CD4-positive, alpha-beta T cell treated with Interferon alpha-2 for 1 hour (primary cell): Measurements from ENCODE around the gene ARHGAP24.
A peak's percentile ranks its signal among the peaks of the same experiment; 100 is the strongest.
"Not testable (repeated sequence)": the region's sequence is repeated elsewhere in the genome, so short reads cannot be mapped to it uniquely, and the experiment has no call there.

Experiments used
- DNase-seq, 2 donors: peaks; one replicate each; pipeline ENCODE4 v3.0.0-alpha.2; 2020 to 2022

The ARHGAP24 gene

DNA sequence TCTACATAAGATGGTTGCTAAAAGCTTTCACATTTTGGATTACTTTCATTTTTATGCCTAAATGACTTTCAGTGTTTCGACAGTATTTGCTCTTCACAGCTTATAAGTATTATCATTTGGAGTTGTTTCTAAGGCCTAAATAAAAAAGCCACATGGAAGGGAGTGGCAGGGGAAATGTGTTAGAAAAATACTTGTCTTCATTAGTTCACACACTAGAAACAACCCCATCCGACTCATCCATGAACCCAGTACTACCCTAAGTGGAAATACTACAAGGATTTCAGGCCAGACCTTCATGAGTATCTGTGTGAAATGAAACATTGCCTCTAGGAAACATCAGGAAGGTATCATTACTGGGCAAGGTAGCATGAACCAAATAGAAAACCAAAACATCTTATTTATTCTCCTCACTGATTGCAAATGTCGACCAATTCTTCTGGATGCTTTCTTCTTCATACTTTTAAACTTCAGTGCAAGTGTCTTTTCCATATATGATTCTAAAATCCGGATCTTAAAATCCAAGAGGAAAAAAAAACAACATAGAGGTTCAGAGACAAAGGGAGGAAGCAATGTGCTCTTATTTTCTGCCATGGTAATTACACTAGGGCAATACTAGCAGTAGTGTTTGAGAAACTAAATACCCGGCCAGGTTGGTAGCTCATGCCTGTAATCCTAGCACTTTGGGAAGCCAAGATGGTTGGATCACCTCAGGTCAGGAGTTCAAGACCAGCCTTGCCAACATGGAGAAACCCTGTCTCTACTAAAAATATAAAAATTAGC is 349.4 kb downstream of the ARHGAP24 start:
- DNase-seq = no peak

GRCh38 chr4:85826060-85826678 is 351.2 kb downstream of the ARHGAP24 start:
- DNase-seq = no peak

DNA sequence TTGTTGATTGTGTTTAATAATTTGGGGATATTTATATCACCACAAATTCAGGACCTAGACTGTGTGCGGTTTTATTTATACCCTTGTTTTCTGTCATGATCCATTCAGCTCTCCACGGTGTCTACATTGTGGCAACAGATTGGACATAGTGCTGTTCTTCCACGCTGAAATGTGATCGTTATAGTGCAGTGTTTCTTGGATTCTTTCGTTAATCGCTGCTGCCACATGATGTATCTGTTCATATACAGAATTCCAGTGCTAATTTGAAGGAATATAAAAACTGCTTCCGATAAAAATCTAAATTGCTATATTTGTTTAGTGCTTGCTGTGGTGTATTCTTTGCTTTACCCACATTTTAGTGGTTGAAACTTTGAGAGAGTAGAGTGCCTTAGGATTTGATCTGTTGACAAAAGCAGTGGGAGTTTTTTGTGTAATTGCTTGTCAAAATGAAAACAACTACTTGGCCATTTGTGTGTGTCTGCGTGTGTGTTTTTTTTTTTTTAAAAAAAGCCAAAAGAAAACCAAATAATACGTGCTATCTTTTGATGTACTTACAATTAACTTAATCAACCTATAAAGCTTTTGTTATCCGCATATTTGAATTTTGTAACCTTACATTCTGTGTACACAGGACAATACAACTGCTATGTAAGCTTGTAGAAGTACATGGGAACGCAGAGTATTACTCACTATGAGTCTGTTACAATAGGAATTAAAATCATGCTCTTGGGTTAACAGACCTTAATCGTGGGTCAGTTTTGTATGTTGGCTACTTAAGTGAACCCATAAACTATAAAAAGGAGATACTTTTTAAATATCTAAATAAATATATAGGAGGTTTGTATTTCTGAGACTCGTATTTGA is 353.3 kb downstream of the ARHGAP24 start:
- DNase-seq = no peak

- no peak for DNase-seq
Observed at GRCh38 chr4:85829276-85830051, 354.5 kb downstream of the ARHGAP24 start.

DNA sequence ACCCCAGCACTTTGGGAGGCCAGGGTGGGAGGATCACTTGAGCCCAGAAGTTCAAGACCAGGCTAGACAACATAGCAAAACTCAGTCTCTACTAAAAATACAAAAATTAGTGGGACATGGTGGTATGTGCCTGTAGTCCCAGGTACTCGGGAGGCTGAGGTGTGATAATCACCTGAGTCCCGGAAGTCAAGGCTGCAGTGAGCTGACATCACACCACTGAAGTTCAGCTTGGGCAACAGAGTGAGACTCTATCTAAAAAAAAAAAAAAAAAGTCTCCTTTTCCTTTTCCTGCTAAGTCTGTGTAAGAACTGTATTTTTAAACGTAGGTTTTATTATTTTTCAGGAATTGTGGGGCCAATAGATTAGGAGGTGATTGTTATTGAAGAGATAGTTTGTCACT is 356.7 kb downstream of the ARHGAP24 start:
- no peak for DNase-seq

DNA sequence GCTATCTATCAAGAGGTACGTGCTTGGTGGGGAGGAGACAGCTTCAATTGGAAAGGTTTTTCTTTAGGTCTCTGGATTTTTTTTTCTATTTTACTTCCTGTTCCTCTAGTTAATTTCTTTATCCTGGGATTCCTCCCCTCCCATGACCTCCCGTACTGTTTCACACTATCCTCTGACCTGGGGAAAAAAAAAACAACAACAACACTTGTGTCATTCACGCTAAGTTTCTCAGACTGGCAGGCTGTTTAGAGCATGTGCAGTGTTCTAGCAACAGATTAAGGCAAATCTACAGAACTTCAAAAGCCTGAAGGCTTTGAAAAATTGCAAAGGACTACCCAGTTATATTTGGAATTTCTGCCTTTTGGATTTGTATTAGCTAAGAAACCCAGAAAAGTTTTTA is 358.4 kb downstream of the ARHGAP24 start:
- no peak for DNase-seq

GRCh38 chr4:85834934-85835333 is 360.0 kb downstream of the ARHGAP24 start:
- DNase-seq = no peak

GRCh38 chr4:85836588-85837438 is 361.9 kb downstream of the ARHGAP24 start:
- DNase-seq = no peak

GRCh38 chr4:85837439-85837733 is 362.4 kb downstream of the ARHGAP24 start:
- no peak for DNase-seq

- not testable (repeated sequence) for DNase-seq
Observed at GRCh38 chr4:85839981-85840451, 365.1 kb downstream of the ARHGAP24 start.

DNA sequence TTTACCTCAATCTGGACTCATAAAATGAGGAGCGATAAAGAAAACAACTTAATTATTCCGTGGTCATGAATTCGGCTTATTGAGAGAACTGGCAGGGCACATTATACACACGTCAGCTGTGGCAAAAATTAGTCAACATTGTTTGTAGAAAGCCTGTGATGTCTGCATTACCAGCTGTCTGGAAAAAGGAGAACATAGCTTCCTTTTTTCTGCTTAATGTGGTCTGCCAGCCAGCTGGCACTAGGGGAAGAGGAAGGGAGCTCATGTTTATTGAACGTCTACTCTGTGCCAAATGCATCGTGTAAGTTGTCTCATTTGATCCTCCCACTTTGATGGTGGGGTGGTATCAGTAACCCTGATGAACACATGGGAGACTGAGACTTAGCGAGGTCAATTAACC is 367.6 kb downstream of the ARHGAP24 start:
- DNase-seq = peak in 1 of 2 donors; percentile 31

DNA sequence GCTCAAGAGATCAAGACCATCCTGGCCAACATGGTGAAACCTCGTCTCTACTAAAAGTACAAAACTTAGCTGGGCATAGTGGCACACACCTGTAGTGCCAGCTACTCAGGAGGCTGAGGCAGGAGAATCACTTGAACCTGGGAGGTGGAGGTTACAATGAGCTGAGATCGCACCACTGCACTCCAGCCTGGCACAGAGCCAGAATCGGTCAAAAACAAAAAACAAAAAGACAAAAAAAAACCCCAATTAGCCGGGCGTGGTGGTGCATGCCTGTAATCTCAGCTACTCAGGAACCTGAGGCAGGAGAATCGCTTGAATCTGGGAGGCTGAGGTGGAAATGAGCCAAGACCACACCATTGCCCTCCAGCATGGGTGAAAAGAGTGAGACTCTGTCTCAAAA is 378.8 kb downstream of the ARHGAP24 start:
- DNase-seq = not testable (repeated sequence)

- DNase-seq = no peak
Observed at GRCh38 chr4:85854546-85854945, 379.6 kb downstream of the ARHGAP24 start.

DNA sequence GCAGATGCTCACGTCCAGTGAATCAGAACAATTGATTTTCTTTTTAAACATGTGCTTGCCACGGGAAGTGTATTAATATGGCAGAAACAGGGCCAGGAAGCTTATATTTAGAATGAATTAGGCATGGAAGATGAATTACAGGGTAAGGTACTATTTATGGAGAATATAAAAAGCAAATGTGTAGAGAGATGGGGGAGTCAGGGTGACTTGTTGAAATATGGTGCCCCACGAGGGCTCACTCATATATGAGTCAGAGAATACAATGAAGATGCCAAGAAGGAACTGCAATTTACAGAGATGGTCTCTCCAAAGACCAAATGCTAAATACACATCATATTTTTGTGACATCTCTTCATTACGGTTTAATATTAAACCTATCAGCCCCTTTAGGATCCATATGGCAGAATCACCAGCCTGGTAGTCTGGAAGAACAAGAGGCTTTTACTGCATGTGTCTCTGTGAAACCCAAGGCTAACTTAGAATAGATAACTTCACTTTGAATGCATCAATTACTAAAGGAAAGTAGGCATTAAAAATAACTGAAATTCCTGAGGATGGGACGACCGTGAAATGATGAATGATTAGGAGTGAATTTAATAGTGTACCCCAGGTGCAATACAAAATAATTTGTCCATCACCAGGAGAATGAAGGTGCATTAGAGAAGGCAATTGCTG is 385.3 kb downstream of the ARHGAP24 start:
- no peak for DNase-seq

DNA sequence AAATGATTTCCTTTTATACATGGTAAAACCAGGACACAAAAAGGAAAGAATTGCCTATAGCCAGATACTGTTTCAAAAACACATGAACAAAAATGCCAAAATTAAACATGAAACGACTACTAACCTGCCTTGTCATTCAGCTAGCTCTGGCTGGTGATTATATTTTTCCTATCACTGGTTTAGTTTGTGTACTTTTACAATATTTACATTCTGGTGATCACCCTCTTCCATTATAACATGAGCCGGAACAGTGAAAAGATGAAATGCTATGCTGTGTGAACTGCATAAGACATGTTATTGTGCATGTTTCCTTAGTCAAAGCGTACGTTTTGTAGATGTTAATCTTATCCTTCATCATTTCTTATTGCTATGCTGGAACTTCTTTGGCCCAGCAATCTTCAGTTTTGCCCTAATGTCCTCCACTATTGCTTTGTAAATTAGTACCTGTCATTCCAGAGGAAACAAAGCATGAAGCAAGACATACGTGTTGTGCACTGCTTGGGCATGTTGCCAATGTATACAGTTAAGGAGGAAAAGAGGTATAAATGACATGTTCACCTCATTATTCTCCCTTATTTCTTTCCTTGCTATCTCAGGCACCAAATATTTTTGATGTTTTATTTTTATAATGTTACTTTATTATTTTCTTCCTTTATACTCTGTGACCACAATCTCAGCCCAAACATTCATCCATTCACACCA is 386.3 kb downstream of the ARHGAP24 start:
- no peak for DNase-seq

- no peak for DNase-seq
Observed at GRCh38 chr4:85862896-85863295, 387.9 kb downstream of the ARHGAP24 start.

DNA sequence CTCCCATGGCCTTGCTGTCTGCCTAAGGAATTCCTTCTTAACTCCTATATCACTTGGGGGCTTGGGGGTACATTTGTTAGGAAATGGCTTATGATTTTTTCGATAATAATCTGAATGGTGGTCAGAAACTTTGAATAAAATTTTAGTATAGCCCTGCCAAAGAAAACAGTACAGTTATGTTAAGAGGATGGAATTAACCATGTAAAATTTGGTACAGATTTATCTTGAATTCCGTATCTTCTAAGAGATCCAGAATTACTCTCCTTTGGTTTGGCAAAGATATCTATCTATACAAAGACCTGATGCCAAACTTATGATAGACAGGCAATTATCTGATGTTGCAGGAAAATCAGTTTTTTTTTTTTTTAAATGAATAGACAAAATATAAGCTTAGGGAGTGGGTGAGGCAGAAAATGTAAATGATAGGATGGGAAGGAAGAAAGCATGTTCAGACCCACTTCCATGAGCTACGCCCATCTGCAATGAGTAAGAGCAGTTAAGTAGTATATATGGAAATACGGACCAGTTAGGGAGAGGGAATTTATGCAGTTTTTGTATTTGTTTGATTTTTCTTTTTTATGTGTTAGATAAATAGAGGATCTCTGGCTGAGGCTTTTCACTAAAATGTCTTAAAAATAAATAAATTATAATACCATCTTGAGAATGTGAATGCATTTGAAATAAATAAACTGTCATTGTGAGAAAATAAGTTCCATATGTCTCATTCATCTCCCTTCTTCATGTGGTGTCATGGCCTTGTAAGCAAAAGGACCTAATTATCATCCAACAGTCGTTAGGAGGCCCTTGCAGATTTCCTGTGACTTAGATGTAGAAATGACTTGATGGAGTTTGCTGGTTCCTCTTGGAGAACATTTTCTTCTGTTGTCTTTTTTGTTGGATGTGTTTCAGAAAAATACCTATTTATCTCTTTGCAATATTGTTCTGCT is 389.6 kb downstream of the ARHGAP24 start:
- no peak for DNase-seq

GRCh38 chr4:85865256-85865655 is 390.3 kb downstream of the ARHGAP24 start:
- DNase-seq = no peak

DNA sequence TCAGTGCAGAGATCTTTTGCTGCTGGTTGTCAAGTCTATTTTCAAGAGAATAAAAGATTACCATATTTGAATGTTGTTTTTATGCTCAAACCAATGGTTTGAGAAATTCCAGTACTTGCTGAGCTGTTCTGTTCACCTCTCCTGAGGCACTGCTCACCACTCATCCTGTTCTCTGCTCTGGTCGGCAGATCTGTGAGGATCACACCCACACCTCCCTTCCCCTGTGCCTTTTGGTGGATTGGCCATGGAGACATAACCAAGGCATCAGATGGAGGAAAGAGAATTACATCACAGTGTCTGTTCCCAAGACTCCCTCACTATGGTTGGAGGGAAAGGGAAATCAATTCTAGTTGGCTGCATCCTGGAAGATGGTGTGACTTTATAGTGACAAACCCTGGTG is 391.6 kb downstream of the ARHGAP24 start:
- no peak for DNase-seq
